Measurements from ENCODE around the gene ARHGAP15.

GRCh38 chr2:143525402-143525860 is 396.2 kb downstream of the ARHGAP15 start:
- TF ChIP-seq, protein P1, sequence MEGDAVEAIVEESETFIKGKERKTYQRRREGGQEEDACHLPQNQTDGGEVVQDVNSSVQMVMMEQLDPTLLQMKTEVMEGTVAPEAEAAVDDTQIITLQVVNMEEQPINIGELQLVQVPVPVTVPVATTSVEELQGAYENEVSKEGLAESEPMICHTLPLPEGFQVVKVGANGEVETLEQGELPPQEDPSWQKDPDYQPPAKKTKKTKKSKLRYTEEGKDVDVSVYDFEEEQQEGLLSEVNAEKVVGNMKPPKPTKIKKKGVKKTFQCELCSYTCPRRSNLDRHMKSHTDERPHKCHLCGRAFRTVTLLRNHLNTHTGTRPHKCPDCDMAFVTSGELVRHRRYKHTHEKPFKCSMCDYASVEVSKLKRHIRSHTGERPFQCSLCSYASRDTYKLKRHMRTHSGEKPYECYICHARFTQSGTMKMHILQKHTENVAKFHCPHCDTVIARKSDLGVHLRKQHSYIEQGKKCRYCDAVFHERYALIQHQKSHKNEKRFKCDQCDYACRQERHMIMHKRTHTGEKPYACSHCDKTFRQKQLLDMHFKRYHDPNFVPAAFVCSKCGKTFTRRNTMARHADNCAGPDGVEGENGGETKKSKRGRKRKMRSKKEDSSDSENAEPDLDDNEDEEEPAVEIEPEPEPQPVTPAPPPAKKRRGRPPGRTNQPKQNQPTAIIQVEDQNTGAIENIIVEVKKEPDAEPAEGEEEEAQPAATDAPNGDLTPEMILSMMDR (conservative IDR thresholded peaks at IDR 0.05; ENCODE audit: low read length) = no peak
- TF ChIP-seq EZH2phosphoT487 (IDR thresholded peaks at IDR 0.05; ENCODE audit: borderline replicate concordance, low read depth, low read length) = no peak

Data from OCI-LY7 (cell line).